ENCODE measurements around the gene OPN1SW. TPM values are rescaled to one million over a fixed set of nuclear protein-coding genes. Genes with fewer than 3 reads are reported as not detected.

The OPN1SW gene
- total and polyA plus RNA-seq, 7 donors, result 0.10 TPM; not detected in 6

GRCh38 chr7:128801667-128802418, 26.2 kb upstream of the OPN1SW start:
- TF ChIP-seq CTCF (IDR thresholded peaks at IDR 0.05), result no peak
- 86 to 98% (median 96%) methylated on average over 2 of the region's 2 CpGs for WGBS, 3 donors
- intact Hi-C loops (cut with DNase I), result no loop called here
- no peaks in the 10 kb centered on the region for H3K4me1 ChIP-seq
- H3K27me3 ChIP-seq (ENCODE audit: insufficient read depth in 3 of 3, low read length in 2 of 3), result no peaks in the 10 kb centered on the region
- H3K36me3 ChIP-seq (ENCODE audit: insufficient read depth in 1 of 2, low read depth in 1 of 2), result peaks cover 3 to 26% of the 10 kb centered on the region in 2 donors
- DNase-seq, result no peak
- ATAC-seq, result no peak
- no peak overlapping the region for H3K27ac ChIP-seq
- H3K9me3 ChIP-seq, result no peaks in the 10 kb centered on the region
- no peak overlapping the region for H3K4me3 ChIP-seq

GRCh38 chr7:128801003-128801402, 25.4 kb upstream of the OPN1SW start:
- WGBS, 3 donors, result 95 to 96% (median 95%) methylated on average over 9 of the region's 9 CpGs
- Histone ChIP-seq H3K27ac (no peak overlapping the region), H3K4me1 (peaks cover 2% of the 10 kb centered on the region), H3K27me3 (ENCODE audit: insufficient read depth in 3 of 3, low read length in 2 of 3) (no peaks in the 10 kb centered on the region), H3K4me3 (no peak overlapping the region), H3K36me3 (ENCODE audit: insufficient read depth in 1 of 2, low read depth in 1 of 2) (peaks cover 3 to 19% of the 10 kb centered on the region in 2 donors), H3K9me3 (no peaks in the 10 kb centered on the region)
- no peak for TF ChIP-seq CTCF (IDR thresholded peaks at IDR 0.05)
- intact Hi-C loops (cut with DNase I), result no loop called here
- DNase-seq (no peak), ATAC-seq (no peak)

GRCh38 chr7:128800567-128800966, 25.0 kb upstream of the OPN1SW start:
- no peaks in the 10 kb centered on the region for H3K27me3 ChIP-seq (ENCODE audit: insufficient read depth in 3 of 3, low read length in 2 of 3)
- no peak for ATAC-seq
- WGBS, 3 donors, result 92 to 97% (median 94%) methylated on average over 3 of the region's 3 CpGs
- TF ChIP-seq CTCF (IDR thresholded peaks at IDR 0.05), result no peak
- no peak overlapping the region for H3K27ac ChIP-seq
- H3K4me1 ChIP-seq, result peaks cover 2% of the 10 kb centered on the region
- H3K4me3 ChIP-seq, result no peak overlapping the region
- H3K36me3 ChIP-seq (ENCODE audit: insufficient read depth in 1 of 2, low read depth in 1 of 2), result peaks cover 3 to 15% of the 10 kb centered on the region in 2 donors
- H3K9me3 ChIP-seq, result no peaks in the 10 kb centered on the region
- DNase-seq, result no peak
- intact Hi-C loops (cut with DNase I), result no loop called here

DNA sequence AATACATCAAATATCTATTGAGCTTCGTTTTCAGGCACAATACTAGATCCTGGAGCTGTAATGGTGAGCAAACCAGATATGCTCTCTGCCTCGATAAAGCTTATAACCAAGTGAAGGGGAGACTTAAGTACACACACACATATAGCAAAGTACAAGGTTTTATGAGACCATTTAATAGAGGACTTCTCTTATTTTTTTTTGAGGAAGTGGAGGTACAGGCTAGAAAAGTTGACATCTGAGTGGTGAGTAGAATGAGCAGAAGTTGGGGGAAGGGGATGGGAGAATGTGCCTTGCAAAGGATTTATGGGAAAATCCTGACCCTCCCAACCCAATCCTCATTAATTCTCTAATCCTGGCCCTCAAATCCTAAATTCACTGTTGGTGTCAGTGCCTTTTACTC, 23.9 kb upstream of the OPN1SW start:
- no peaks in the 10 kb centered on the region for H3K27me3 ChIP-seq (ENCODE audit: insufficient read depth in 3 of 3, low read length in 2 of 3)
- intact Hi-C loops (cut with DNase I), result no loop called here
- WGBS, 3 donors, result 86 to 91% (median 89%) methylated on average over 2 of the region's 2 CpGs
- H3K27ac ChIP-seq, result no peak overlapping the region
- ATAC-seq (no peak), DNase-seq (no peak)
- no peak overlapping the region for H3K4me3 ChIP-seq
- no peaks in the 10 kb centered on the region for H3K9me3 ChIP-seq
- peaks cover 3 to 8% of the 10 kb centered on the region in 2 donors for H3K36me3 ChIP-seq (ENCODE audit: insufficient read depth in 1 of 2, low read depth in 1 of 2)
- no peak for TF ChIP-seq CTCF (IDR thresholded peaks at IDR 0.05)
- peaks cover 2% of the 10 kb centered on the region for H3K4me1 ChIP-seq

DNA sequence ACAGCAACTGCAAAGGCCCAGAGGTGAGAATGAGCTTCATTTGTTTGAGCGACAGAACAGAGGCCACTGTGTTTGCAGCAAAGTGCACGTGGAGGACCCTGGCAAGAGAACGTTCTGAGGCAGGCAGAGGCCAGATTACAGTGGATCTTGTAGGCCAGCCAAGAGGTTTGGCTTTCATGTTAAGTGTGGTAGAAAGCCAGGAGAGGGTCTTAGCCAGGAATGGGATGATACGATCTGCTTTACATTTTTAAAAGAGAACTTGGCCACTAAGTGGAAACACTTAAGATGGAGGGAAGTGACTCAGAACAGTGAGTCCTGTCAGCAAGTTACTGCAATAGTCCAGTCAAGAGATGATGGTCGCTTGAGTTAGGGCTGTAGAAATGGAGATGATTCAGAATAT, 20.7 kb upstream of the OPN1SW start:
- DNase-seq (no peak), ATAC-seq (peak in 3 of 4 donors; percentile 56 to 76 (median 71))
- Histone ChIP-seq H3K4me3 (no peak overlapping the region), H3K36me3 (ENCODE audit: insufficient read depth in 1 of 2, low read depth in 1 of 2) (peaks cover 3 to 4% of the 10 kb centered on the region in 2 donors), H3K27ac (peak overlapping the region; percentile 69), H3K27me3 (ENCODE audit: insufficient read depth in 3 of 3, low read length in 2 of 3) (no peaks in the 10 kb centered on the region), H3K4me1 (peaks cover 18% of the 10 kb centered on the region), H3K9me3 (no peaks in the 10 kb centered on the region)
- WGBS, 3 donors, result 29 to 51% (median 36%) methylated on average over 5 of the region's 5 CpGs
- intact Hi-C loops (cut with DNase I), result no loop called here
- no peak for TF ChIP-seq CTCF (IDR thresholded peaks at IDR 0.05)

Data from psoas muscle (tissue), 8 donors.